ENCODE data around the gene CSNK1D.

The CSNK1D gene

GRCh38 chr17:82273327-82274133 lies at the start of gene CSNK1D:
Gene CSNK1D, minus strand, starts transcription at chr17:82273700. Its CDS starts 319 bp downstream, at chr17:82273381.
- peak; percentile 86 to 91 for DNase-seq

DNA sequence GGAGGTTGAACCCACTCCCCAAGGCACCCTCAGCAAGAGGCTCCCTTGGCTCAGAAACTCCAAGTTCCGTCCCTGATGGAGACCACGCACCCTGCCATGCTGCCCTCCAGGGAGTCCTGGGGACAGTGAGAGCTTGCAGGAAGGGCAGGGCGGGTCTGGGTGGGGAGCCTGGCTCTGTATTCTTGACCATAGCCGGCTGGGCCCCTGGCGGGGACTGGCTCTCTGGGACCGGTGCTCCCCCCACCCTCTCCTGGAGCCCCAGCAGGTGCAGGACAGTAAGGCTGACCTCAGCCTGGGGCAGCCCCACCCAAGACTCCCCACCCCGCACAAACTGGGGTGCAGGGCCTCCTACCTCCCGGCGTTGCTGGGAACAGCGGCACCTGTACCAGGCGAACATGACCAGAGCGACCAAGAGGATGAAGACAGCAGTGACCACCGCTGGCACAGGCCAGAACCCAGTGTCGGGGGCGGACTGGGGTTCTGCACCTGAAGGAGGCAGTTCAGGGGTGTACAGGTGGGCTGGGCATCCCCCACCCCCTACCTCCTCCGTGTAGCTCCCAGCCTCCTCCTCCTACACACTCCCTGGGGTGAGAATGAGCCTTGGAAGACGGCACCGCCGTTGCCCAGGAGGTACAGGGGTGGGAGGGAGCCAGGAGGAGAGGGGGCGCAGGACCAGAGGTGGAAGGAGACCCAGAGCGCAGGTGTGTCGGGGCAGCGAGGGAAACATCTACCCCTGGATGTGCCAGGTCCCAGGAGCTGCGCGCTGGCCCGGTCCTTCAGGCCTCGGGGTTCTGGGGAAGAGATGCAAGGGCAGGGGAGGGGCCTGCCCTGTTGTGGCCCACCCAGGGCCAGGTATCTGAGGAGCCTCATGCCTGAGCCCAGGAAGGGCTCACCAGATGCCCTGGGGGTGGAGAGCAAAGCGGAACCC lies 49.3 kb upstream of the CSNK1D start:
- DNase-seq, result no peak

GRCh38 chr17:82321947-82322466 lies 48.5 kb upstream of the CSNK1D start:
- DNase-seq, result no peak

DNA sequence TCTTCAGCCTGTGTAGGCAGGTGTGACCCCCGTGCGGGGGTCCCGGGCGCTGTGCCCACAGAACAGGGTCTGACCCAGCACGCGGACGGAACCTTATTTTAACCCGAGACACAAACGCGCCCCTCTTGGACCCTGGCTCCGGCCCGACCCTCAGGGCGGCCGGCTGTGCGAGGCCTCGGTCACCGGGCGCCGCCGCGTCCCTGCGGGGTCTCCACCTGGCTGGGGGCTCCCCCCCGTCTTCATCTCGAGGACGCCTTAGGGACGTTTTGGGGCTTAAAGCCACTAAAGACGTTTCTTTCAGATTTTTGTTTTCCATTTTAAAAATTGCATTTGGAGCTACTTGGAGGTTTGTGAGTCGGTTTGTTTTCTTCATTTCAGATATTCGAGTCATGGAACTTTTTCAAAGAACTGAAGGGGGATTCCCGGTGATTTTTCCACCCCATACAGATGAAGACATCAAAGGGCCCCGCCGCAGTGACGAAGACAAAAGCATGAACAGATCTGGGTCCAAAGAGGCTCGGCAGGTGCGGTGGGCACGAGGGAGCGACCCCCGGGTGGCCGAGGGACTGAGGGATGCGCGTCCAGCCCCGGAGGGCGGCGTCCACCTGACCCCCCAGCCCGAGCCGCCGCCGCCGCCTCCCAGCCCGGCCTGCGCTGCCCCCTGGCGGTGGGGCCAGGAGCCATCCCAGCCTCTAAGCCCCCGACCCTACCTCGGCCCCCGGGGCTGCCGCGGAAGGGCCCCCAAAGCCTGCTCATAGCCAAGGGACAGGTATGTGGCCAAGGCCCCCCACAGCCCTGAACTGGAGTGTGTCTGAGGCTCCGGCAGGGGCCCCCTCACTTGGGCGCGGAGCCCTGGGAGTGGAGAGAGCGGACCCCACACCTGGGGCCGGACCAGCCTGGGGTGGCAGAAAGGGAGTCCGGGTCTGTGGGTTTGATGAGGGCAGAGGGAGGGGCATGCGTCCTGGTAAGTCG lies 47.7 kb upstream of the CSNK1D start:
- peak in 1 of 2 experiments; percentile 23 for DNase-seq

DNA sequence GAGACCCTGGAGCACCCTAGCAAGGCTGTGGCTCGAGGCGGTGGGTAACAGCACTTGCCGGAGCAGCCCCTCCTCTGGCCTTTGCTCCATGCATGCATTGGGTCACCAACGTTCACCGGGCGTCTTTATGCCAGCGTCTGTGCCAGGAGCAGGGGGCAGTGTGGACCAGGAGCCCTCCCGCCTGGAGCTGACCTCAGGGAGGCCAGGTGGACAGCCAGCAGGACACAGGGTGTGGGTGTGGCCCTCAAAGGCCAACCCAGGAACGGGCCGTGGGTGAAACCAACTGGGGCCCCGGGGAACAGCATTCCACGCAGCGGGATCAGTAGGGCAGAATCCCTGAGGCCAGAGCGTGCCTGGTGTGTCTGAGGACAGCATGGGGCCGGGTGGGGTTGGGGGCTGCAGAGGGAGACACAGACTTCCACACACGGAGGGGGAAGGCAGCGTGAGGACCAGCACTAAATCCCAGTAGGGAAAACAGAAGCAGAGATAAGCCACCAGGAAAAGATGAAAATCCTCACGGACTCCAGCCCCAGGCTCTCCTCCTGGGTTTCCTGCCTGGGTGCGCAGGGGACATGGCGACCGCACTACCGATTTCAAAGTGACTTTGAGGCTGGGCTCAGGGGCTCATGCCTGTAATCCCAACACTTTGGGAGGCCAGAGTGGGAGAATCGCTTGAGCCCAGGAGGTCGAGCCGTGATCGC lies 46.8 kb upstream of the CSNK1D start:
- DNase-seq, result no peak

DNA sequence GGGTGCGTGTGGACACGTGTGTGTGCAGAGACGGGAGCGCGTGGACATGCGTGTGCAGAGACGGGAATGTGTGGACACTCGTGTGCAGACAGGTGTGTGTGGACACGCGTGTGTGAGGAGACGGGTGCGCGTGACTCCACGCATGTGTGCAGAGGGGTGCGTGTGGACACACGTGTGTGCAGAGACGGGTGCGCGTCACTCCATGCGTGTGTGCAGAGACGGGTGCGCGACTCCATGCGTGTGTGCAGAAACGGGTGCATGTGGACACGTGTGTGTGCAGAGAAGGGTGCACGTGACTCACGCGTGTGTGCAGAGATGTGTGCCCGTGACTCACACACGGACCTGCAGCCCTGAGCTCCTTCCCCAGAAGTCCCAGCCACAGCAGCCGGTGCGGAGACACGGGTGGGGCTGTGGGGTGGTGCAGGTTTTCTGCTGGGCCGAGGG lies 46.1 kb upstream of the CSNK1D start:
- DNase-seq, result no peak

DNA sequence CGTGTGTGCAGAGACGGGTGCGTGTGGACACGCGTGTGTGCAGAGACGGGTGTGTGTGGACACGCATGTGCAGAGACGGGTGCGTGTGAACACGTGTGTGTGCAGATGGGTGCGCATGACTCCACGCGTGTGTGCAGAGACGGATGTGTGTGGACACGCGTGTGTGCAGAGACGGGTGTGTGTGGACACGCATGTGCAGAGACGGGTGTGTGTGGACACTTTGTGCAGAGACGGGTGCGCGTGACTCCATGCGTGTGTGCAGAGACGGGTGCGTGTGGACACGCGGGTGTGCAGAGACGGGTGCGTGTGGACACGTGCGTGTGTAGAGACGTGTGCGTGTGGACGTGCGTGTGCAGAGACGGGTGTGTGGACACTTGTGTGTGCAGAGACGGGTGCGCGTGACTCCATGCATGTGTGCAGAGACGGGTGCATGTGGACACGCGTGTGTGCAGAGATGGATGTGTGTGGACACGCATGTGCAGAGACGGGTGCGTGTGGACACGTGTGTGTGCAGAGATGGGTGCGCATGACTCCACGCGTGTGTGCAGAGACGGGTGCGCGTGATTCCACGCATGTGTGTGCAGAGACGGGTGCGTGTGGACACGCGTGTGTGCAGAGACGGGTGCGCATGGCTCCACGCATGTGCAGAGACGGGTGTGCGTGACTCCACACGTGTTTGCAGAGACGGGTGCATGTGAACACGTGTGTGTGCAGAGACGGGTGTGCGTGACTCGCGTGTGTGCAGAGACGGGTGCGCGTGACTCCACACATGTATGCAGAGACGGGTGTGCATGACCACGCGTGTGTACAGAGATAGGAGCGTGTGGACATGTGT lies 45.5 kb upstream of the CSNK1D start:
- no peak for DNase-seq

GRCh38 chr17:82318169-82318498 lies 44.6 kb upstream of the CSNK1D start:
- DNase-seq, result no peak

DNA sequence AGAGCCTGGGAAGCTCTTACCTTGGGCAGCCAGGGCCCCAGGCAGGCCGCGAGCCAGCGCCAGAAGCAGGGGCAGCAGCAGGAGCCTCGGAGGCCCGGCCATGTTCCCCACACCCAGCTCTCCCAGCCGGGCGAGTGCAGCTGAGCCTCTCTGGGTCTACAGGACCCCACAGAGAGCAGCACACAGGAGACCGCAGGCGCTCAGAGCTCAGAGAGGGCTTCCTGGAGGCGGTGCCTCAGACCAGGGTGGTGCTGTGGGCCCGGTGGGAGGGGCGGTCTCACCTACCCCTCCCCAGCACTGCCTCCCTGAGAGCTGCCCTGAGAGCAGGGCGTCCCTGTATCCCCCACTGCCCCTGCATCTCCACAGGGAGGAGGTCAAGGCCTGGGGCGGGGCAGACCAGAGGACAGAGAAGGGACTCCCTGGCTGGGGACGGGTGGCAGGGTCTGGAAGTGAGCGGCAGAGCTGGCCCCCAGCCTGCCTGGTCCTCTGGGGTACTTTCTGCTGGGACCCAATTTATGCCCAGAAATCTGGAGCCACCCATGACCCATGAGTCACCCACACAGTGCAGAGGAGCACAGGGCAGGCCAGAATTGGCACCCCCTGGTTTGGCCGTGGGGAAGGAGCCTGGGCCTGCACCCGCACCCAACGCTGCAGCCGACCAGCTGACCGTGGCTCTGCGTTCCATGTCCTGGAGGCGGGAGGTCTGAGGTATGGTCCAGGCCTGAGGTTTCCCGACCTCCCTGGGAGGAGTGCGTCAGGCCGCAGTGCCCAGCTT lies 44.1 kb upstream of the CSNK1D start, which contains the start of gene CD7:
CD7 (minus strand) TSS at position 215 of the 775 bp plus-strand sequence; CDS start at position 102, 113 bp downstream.
- no peak for DNase-seq

- no peak for DNase-seq
These were observed 43.3 kb upstream of the CSNK1D start for GRCh38 chr17:82316651-82317393.

- DNase-seq, result no peak
These were observed 42.3 kb upstream of the CSNK1D start for GRCh38 chr17:82315703-82316358.

- DNase-seq, result peak; percentile 63 to 76
These were observed 41.5 kb upstream of the CSNK1D start for GRCh38 chr17:82314727-82315605.

- no peak for DNase-seq
These were observed 40.7 kb upstream of the CSNK1D start for GRCh38 chr17:82314012-82314726.

DNA sequence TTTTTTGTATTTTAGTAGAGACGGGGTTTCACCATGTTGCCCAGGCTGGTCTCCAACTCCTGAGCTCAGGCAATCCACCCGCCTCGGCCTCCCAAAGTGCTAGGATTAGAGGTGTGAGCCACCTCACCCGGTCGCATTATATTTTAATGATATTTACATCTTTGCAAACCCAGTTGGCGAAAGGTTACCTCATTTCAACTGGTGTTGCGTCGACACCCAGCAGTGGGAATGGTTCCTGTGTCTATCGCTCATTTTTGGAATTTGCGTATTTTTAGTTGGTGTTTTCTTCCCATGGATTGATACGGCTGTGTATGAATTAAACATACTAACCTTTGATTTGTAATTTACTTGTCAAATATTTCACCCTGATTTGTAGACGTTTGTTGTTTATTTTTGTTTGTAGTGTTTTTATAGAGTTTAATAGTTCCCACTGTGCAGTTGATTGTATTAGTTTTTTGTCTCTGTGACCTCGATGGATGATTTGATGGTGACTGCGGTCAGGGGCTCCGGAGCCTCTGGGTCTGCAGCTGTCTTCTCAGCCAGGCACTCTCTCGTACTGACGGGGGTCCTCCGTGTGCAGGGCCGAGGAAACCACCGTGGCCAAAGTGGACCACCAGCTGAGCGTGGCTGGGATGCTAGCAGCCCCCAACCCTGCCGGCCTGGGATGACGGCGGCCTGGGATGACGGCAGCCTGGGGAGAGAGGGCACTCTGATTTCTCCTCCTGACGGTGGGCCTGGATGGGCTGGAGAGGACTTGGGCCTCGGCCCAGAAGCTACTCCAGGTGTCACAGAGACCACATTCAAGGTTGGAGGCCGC lies 39.9 kb upstream of the CSNK1D start:
- DNase-seq, result no peak

- DNase-seq, result no peak
These were observed 38.5 kb upstream of the CSNK1D start for GRCh38 chr17:82311971-82312370.

GRCh38 chr17:82310877-82311276 lies 37.4 kb upstream of the CSNK1D start:
- DNase-seq, result no peak
